Stomach (tissue), 9 donors: ENCODE measurements around the gene IFRD2. TPM values are rescaled to one million over a fixed set of nuclear protein-coding genes. Genes with fewer than 3 reads are reported as not detected.
"Not testable (repeated sequence)": the region's sequence is repeated elsewhere in the genome, so short reads cannot be mapped to it uniquely, and the experiment has no call there.

Experiments used
- DNase-seq, 2 donors: peaks; one replicate each; pipeline versions ENCODE4 v3.0.0 to v3.0.0-alpha.2; 2013 to 2019
- H3K27ac ChIP-seq, 5 donors: fragments of 200-600 bp in 4 of 5; sonication (generic) in 4 of 5; one replicate each; pipeline ENCODE4 v1.5.1; 2013 to 2019; ENCODE audit warnings: mild to moderate bottlenecking in 1 of 5, moderate library complexity in 1 of 5
- H3K27me3 ChIP-seq, 3 donors: fragments of 200-600 bp; sonication (generic); one replicate each; pipeline ENCODE4 v1.5.1; 2017 to 2019; ENCODE audit warnings: mixed run types in 1 of 3
- H3K36me3 ChIP-seq, 4 donors: fragments of 200-600 bp; sonication (generic); 1 replicate in 3 of 4; 2 replicates in 1 of 4; pipeline ENCODE4 v1.5.1; 2016 to 2019
- H3K4me1 ChIP-seq, 4 donors: fragments of 200-600 bp; sonication (generic); one replicate each; pipeline ENCODE4 v1.5.1; 2016 to 2019
- H3K4me3 ChIP-seq, 4 donors: fragments of 200-600 bp; sonication (generic) in 3 of 4; one replicate each; pipeline ENCODE4 v1.5.1; 2016 to 2019; ENCODE audit warnings: mild to moderate bottlenecking in 1 of 4
- H3K9me3 ChIP-seq, 4 donors: fragments of 200-600 bp; sonication (generic); one replicate each; pipeline ENCODE4 v1.5.1; 2016 to 2019
- EP300 ChIP-seq: sonication (generic); formaldehyde crosslinking; IDR thresholded peaks from one replicate; pipeline ENCODE4 v1.6.1; 2017; ENCODE audit warnings: antibody characterized with exemption
- POLR2A ChIP-seq, 4 donors: fragments of 450-650 bp; IDR thresholded peaks; one replicate each; pipeline ENCODE4 v1.6.1; 2016; ENCODE audit warnings: antibody characterized with exemption in 4 of 4, control low read depth in 2 of 4, mild to moderate bottlenecking in 1 of 4, moderate library complexity in 1 of 4
- POLR2AphosphoS5 ChIP-seq, 3 donors: sonication (generic); formaldehyde crosslinking; IDR thresholded peaks; one replicate each; pipeline ENCODE4 v1.6.1; 2016; ENCODE audit warnings: antibody characterized with exemption in 3 of 3
- WGBS, 5 donors: extraction: QIAGEN DNeasy Blood & Tissue Kit in 3 of 5; methylation state at CpG; one replicate each; pipeline versions ENCODE4 v1.1.5 to v1.1.7; 2013 to 2018; 5-methylcytosine and 5-hydroxymethylcytosine counted together
- intact Hi-C: fragments of 100-400 bp; cut with DNase I; formaldehyde crosslinking; loops from one replicate; pipeline ENCODE4 v1.15.1; 2023; ENCODE audit warnings: low total_unique reads
- polyA plus RNA-seq, 3 donors: library from polyadenylated mRNA; stranded (reverse); fragments of 200-250 nt; gene quantifications; one replicate each; pipeline ENCODE4 v1.2.3, GENCODE V29; 2013
- total RNA-seq, 5 donors: library from RNA; depleted of rRNA; stranded (reverse); fragments of >200 nt; gene quantifications; one replicate each; pipeline versions ENCODE4 v1.1.0 to v1.2.3, GENCODE V29; 2014 to 2016
- TF ChIP-seq, protein P1 (sequence below), 7 experiments: fragments of 450-650 bp in 4 of 7; fragments of 200-600 bp in 3 of 7; sonication (generic) in 3 of 7; IDR thresholded peaks; one replicate each; pipeline ENCODE4 v1.5.1; 2016 to 2019; ENCODE audit warnings: antibody characterized with exemption in 7 of 7, control low read depth in 2 of 7, mild to moderate bottlenecking in 1 of 7
- donor health status: healthy with polysubstance abuse.
- donor health status: Bipolar disorder and iron deficiency.
- donor health status: healthy.

The IFRD2 gene
- total and polyA plus RNA-seq, 8 donors: 69.9 to 254 (median 113) TPM

DNA sequence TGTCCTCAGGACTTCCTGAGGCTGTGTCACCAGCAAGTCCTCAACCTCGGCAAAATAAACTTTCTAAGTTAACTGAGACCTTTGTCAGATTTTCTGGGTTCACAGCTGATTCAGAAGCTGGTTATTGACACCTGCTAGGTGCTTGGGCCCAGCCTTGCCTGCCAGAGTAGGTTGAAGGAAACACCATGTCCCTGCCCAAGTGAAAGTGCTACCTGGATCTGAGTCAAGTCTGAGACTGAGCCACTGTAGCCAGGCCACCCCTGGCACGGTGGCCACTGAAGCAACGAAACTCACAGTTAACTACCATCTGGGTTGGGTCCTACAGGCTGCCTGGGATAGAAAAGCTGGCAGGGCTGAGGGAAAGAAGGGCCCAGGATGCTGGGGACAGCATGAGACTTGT, 22.1 kb upstream of the IFRD2 start:
- TF ChIP-seq POLR2A (IDR thresholded peaks at IDR 0.05) (no peak), POLR2AphosphoS5 (IDR thresholded peaks at IDR 0.05) (peak in 1 of 3 donors; percentile 29), EP300 (no peak)
- TF ChIP-seq, protein P1, sequence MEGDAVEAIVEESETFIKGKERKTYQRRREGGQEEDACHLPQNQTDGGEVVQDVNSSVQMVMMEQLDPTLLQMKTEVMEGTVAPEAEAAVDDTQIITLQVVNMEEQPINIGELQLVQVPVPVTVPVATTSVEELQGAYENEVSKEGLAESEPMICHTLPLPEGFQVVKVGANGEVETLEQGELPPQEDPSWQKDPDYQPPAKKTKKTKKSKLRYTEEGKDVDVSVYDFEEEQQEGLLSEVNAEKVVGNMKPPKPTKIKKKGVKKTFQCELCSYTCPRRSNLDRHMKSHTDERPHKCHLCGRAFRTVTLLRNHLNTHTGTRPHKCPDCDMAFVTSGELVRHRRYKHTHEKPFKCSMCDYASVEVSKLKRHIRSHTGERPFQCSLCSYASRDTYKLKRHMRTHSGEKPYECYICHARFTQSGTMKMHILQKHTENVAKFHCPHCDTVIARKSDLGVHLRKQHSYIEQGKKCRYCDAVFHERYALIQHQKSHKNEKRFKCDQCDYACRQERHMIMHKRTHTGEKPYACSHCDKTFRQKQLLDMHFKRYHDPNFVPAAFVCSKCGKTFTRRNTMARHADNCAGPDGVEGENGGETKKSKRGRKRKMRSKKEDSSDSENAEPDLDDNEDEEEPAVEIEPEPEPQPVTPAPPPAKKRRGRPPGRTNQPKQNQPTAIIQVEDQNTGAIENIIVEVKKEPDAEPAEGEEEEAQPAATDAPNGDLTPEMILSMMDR (IDR thresholded peaks at IDR 0.05): no peak
- DNase-seq: peak in 1 of 2 donors; percentile 81
- Histone ChIP-seq H3K27ac (peak overlapping the region; percentile 48 to 95 (median 61)), H3K27me3 (no peaks in the 10 kb centered on the region), H3K4me3 (no peak overlapping the region), H3K9me3 (no peaks in the 10 kb centered on the region), H3K36me3 (peaks cover 12 to 42% (median 37%) of the 10 kb centered on the region in 4 donors), H3K4me1 (peaks cover 39 to 65% (median 55%) of the 10 kb centered on the region in 4 donors)
- intact Hi-C loops: no loop called here
- 33 to 67% (median 41%) methylated on average over 3 of the region's 3 CpGs for WGBS, 5 donors

DNA sequence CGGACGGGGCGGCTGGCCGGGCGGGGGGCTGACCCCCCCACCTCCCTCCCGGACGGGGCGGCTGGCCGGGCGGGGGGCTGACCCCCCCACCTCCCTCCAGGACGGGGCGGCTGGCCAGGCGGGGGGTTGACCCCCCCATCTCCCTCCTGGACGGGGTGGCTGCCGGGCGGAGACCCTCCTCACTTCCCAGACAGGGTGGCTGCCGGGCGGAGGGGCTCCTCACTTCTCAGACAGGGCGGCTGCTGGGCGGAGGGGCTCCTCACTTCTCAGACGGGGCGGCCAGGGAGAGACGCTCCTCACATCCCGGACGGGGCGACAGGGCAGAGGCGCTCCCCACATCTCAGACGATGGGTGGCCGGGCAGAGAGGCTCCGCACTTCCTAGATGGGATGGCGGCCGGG, 19.8 kb upstream of the IFRD2 start:
- Histone ChIP-seq H3K36me3 (peaks cover 3 to 28% (median 20%) of the 10 kb centered on the region in 4 donors), H3K27ac (peak overlapping the region in 2 of 5 donors; percentile 46), H3K4me1 (peaks cover 16 to 42% (median 32%) of the 10 kb centered on the region in 4 donors)
- H3K4me3 ChIP-seq, H3K27me3 ChIP-seq, intact Hi-C loops, DNase-seq, H3K9me3 ChIP-seq: not testable (repeated sequence)
- WGBS, 5 donors: 85 to 95% (median 91%) methylated on average over 11 to 32 of the region's 32 CpGs; no CpG with 5 or more reads in 1 of the 5 donors

DNA sequence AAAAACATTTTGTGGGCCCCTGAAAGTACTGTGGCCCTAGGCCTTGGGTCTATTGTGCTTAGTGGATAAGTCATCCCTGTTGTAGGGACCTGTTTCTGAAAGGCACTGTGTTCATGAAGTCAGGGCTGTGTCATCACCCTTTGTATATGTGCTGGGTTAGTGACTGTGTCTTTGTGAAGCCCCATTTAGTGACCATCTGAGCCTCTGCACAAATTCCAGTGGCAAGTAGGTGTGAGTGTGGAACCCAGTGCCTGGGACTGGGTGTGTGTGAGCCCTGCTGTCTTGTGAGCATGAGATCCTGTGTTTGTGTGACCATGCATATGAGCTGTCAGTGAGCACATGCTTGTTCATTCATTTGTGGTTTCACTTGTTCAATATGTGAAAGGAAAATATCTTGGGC, 12.4 kb upstream of the IFRD2 start:
- no peak overlapping the region for H3K4me3 ChIP-seq
- peak in 1 of 2 donors; percentile 5 for DNase-seq
- H3K27me3 ChIP-seq: no peaks in the 10 kb centered on the region
- H3K27ac ChIP-seq: no peak overlapping the region
- peaks cover 25 to 47% (median 42%) of the 10 kb centered on the region in 4 donors for H3K4me1 ChIP-seq
- H3K36me3 ChIP-seq: peaks cover 0 to 6% (median 0%) of the 10 kb centered on the region in 4 donors
- intact Hi-C loops: no loop called here
- TF ChIP-seq POLR2AphosphoS5 (IDR thresholded peaks at IDR 0.05) (no peak), EP300 (no peak), POLR2A (IDR thresholded peaks at IDR 0.05) (no peak)
- TF ChIP-seq, protein P1 (IDR thresholded peaks at IDR 0.05): no peak
- H3K9me3 ChIP-seq: no peaks in the 10 kb centered on the region

DNA sequence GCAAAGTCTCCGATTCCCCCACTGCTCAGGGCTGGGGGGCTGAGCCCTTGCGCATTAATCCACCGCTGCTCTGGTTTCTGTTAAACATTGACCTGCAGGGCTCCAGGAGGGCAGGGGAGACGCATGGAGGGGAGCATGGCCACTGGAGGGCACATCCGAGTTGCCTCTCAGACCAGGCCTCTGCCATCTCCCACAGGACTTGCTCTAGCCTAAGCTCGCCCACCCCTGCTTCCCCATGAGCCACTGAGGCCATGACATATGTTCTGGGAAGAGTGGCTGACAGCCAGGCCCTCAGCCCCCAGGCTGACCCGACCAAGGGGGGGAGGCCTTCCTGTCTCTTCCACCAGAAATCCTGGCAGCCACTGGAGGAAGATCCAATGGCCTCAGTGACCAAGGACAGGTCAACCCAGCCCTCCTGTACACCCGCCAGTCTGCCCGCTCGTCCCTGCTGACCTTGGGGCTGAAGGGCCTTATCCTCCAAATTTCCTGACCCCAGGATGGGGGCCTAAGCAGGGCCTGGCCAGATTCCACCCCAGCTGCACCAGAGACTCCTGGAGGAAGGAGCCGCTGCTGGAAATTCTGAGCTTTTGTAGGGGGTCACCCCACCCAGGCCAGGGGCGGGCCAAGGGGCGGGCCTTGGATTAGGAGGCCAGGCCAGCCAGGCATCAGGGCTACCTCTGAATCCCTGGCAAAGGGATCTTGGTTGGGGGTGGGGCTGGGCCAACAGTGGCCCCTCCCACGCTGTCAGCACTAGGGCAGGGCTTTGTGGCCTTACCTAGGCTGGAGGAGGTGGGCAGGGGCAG, 11.0 kb upstream of the IFRD2 start, which contains the start of gene HYAL1:
TSS of gene HYAL1 (minus strand) at position 562 of the 803 bp plus-strand sequence. CDS start 618 bp downstream, outside the sequence.
- intact Hi-C loops: no loop called here
- peak within 1 kb of the TSS; percentile 64 to 96 (median 85) for H3K27ac ChIP-seq
- H3K4me1 ChIP-seq: peaks cover 32 to 53% (median 49%) of the 10 kb centered on the region in 4 donors
- TF ChIP-seq, protein P1 (IDR thresholded peaks at IDR 0.05): peak in 1 of 7 experiments; percentile 21
- TF ChIP-seq POLR2AphosphoS5 (IDR thresholded peaks at IDR 0.05): peak; percentile 28 to 52 (median 47)
- TF ChIP-seq EP300: no peak
- no peak for TF ChIP-seq POLR2A (IDR thresholded peaks at IDR 0.05)
- peak within 1 kb of the TSS; percentile 19 to 36 (median 27) for H3K4me3 ChIP-seq
- peak; percentile 78 to 86 for DNase-seq
- no peaks in the 10 kb centered on the region for H3K9me3 ChIP-seq
- no peaks in the 10 kb centered on the region for H3K27me3 ChIP-seq
- WGBS, 5 donors: 35 to 53% (median 41%) methylated on average over 11 to 14 of the region's 14 CpGs
- no peaks in the 10 kb centered on the region for H3K36me3 ChIP-seq
